ENCODE results near the gene CHIC1.
"Not testable (repeated sequence)": the region's sequence is repeated elsewhere in the genome, so short reads cannot be mapped to it uniquely, and the experiment has no call there.

The CHIC1 gene

DNA sequence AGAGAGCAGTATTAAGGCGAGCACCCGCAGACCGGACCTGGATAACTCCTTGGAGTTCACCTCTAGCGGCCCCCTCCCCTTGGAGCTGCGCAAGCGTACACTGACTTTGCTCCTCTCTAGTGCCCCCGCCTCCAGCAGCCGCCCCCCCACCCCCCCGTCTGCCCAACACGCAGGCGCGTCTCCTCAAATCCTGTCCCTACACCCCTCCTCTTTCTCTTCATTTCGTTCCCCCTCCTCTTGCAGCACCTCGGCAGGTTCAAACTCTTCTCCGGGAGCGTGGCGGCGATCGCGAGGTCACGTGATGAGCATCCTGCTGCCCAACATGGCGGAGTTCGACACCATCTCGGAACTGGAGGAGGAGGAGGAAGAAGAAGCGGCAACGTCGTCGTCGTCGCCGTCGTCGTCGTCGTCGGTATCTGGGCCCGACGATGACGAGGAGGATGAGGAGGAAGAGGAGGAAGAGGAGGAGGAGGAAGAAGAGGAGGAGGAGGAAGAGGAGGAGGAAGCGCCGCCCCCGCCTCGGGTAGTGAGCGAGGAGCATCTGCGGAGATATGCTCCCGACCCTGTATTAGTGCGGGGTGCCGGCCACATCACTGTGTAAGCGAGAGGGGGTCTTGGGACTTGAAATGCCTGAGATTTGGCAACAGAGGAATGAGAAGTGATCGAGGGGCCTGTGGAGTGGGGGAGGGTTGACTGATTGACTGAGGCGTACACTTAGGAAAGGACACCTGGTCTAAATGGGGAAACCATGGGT is at the start of gene CHIC1:
Gene CHIC1, plus strand, starts transcription at position 214 of the 754 bp plus-strand sequence. Its CDS starts 88 bp downstream, at position 302.
- no peak for DNase-seq

DNA sequence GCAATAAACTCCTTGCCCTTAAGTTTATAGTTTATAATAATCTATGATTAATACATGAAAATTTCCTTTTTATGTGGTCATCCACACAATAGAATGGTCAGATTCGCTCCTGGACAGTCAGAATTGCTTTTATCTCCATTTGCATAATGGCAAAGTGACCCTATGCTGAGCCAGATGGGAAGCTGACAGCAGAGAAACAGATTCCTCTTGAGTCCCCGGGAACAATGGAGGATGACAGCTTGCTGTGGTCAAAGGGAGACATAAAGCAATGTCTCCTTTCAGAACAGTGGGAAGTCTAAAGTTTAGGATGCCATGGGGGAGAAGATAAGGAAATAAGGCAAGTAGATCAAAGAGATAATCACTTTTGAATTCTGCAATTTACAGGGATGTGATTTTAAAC is 40.2 kb upstream of the CHIC1 start:
- DNase-seq: not testable (repeated sequence)

DNA sequence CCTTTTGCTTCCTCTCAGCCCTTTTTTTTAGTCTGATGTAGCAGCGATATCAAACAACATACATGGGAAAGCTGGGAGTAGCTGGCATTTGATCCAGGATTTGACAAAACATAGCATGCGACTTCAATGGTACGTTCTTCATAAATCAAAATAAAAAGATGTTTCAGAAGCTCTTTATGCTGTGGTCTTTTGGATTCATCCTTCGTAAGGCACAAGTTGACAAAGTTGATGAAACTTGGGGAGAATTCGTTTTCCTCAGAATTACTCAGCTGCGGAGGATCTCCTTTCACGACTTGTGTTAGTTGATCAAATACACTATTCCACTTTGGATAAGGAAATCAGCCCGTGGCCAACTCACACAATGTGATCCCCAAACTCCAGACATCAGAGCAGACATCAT is 38.1 kb upstream of the CHIC1 start:
- no peak for DNase-seq

DNA sequence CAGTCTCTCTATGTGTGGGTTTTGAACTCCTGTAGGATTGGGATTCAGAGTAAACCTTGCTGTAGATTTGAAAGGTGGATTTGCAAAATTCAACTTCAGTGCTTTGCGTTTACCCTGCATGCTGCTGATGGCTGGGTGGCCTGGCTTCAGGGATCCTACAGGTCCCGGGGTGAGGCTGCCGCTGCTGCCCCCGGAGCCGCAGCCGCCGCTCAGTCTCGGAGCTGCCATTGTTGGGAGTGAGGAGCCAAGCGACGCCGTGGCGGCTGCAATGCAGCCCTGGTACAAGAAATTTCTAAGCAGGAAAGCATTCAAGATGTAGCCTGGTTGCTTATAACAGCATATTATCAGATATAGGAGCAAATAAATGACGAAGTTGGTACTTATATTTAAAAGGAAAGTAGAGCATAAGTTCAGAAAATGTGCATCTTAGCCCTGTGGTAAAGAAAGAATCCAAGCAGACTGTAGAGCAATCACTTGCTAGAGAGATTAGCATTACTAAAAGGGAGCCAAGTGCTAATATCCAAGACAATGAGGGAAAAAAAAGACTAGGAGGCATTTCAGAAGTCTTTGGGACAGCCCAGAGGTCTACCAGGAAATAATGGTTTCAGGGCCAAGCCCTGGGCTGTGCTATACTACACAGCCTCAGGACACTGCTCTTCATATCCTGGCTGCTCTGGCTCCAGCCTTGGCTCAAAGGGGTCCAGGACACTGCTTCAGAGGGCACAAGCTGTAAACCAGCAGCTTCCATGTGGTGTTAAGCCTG is 36.9 kb upstream of the CHIC1 start:
- no peak for DNase-seq

DNA sequence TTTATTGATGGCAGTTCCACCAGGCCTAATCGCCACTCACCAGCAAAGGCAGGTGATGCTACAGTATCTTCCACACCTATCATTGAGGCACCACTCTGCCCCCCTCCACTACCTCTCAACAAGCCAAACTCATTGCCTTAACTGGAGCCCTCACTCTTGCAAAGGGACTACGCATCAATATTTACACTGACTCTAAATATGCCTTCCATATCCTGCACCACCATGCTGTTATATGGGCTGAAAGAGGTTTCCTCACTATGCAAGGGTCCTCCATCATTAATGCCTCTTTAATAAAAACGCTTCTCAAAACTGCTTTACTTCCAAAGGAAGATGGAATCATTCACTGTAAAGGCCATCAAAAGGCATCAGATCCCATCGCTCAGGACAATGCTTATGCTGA is 31.3 kb upstream of the CHIC1 start:
- DNase-seq: not testable (repeated sequence)

DNA sequence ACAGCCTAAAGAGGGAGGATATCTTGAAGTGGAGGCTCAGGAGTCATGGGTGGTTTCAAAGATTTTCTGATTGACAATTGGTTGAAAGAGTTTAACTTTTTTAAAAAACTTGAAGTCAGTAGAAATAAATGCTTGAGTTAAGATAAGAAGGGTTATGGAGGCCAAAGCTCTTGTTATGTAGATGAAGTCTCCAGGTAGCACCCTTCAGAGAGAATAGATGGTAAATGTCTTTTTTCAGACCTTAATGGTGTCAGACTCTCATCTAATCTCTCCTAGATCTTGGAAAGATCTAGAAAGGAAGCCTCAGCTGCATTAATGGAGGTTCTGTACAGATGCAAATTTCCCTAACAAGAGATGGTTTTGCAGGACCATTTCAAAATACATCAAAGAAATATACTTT is 6.8 kb upstream of the CHIC1 start:
- DNase-seq: no peak

DNA sequence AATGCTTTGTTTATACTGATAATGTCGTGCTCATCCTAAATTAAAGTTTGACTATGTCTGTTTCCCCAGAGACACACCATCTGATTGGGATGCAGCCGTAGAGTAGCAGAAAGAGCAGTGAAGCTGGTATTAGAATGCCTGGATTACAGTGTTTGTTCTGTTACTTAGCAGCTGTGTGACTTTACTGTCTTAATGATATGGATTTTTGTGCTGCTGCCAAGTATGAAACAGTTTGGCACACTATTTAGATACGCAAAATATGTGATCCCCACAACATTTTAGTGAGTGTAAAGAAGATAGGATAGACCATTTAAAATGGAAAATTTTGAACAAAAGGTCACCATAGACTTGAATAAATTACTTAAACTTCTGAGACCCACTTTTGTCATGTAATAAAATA is 1.2 kb upstream of the CHIC1 start:
- no peak for DNase-seq

DNA sequence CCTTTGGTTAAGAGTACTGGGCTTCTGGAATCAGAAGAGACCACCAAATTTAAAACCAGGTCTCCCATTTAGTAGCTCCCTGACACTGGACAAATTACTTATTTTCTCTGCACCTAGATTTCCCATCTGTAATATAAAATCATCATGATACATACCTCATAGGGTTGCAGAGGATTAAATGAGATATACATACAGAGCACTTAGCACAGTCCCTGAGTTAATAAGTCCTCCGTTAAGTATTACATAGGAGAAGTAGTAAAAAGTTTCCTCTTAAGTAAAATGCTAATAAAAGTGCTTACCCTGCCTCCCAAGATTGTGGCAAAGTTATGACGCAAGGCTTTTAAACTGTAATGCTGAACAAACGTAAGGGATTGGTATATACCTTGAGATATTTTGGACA is 539 bp upstream of the CHIC1 start:
- no peak for DNase-seq

DNA sequence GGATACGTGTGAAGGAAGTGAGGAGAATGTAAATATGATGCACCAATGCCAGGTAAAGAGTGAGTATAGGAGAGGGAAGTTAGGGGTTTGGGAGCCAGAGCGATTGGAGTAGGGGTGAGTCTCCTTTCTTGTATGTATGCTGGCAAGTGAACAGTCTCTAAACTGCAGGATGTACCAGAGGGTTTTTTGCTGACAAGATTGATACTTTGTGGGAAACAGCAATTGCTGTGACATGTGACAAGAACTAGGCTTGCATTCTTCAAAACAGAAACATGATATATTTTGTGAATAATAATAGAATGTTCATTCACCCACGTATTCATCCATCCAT is 706 bp downstream of the CHIC1 start:
- no peak for DNase-seq

DNA sequence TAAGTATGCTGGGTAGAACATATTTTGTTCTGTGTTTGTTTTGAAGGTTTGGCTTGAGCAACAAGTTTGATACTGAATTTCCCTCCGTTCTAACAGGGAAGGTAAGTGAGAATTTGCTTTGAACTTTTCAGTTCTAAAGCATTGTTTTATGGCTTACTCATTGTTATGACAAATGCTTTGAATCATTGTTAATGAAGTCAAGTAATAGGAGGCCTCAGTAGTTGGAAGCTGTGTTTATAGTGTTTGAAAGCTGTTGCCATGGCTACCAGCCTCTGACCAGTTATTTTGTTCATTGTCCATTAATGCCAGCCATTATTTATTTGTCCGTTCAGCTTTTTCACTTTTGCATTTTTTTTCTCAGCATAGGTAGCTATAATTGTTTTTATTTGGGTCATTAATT is 14.4 kb downstream of the CHIC1 start:
- DNase-seq: no peak

DNA sequence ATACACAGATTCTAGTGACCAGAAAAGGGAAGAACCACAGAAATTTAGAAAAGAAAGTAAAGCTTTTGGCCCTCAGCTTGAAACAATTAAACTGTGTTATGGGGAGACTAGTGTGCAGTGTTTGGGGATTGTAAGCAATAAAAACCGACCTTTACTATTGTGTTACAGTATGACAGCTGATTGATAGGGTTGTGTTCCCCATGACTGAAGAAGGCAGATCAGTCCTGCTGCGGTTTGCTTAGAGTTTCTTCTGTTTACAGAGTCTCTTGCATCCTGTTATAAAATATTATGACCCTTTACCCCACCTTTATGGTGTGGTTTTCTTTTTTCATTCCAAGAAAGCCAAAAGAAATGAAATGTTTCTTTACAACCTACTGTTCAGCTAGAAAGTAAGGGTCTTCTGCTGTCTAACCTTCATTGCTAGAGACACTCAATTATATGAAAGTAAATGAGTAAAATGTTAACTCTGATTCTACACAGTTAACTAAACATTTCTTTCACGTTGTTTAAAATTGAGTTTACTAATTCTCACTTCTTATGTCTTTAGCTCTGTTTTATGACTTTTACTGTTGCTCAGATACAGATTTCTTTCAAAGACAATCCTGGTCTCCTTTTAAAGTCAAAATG is 18.1 kb downstream of the CHIC1 start:
- no peak for DNase-seq

DNA sequence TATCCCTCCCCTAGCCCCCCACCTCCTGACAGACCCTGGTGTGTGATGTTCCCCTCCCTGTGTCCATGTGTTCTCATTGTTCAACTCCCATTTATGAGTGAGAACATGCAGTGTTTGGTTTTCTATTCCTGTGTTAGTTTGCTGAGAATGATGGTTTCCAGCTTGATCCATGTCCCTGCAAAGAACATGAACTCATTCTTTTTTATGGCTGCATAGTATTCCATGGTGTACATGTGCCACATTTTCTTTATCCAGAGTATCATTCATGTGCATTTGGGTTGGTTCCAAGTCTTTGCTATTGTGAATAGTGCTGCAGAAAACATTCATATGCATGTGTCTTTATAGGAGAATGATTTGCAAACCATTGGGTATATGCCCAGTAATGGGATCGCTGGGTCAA is 34.8 kb downstream of the CHIC1 start:
- not testable (repeated sequence) for DNase-seq

DNA sequence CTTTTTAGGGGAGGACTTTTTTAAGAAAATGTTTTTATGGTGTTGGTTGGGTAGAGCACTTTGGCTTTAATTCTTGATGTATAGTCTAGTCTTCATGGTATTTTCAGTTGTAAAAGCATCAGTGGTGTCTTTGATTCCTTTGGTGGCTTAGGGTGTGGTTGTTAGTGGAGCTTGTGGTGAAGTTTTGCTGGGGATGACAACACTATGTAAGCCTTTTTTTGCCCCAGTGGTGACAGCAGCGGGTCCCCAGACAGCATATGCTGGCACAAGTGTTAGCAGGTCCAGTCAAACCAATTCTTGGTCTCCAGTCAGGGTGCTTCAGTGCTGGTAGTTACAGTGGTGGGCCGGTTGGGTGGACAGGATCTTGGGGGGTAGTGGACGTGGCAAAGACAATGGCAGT is 52.0 kb downstream of the CHIC1 start:
- DNase-seq: no peak

DNA sequence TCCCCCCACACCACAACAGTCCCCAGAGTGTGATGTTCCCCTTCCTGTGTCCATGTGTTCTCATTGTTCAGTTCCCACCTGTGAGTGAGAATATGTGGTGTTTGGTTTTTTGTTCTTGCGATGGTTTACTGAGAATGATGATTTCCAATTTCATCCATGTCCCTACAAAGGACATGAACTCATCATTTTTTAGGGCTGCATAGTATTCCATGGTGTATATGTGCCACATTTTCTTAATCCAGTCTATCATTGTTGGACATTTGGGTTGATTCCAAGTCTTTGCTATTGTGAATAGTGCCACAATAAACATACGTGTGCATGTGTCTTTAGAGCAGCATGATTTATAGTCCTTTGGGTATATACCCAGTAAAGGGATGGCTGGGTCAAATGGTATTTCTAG is 78.7 kb downstream of the CHIC1 start:
- not testable (repeated sequence) for DNase-seq

DNA sequence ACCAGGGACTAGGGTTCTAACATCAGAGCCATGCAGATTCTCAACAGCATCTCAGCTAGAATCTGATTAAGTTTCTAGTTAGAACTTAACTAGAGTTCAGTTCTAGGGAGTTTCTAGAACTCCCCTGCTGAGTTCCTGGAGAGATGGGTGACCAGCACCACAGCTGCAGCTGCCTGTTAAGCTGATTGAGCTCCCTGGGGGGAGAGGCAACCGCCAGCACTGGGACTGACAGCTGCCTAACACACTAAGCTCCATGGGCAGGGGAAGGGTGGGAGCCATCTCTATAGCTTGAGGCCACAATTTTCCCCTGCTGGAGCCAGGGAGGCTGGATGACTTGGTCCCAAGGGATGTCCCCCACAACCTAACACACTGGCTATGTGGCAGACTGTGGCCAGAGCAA is 84.2 kb downstream of the CHIC1 start:
- DNase-seq: no peak

DNA sequence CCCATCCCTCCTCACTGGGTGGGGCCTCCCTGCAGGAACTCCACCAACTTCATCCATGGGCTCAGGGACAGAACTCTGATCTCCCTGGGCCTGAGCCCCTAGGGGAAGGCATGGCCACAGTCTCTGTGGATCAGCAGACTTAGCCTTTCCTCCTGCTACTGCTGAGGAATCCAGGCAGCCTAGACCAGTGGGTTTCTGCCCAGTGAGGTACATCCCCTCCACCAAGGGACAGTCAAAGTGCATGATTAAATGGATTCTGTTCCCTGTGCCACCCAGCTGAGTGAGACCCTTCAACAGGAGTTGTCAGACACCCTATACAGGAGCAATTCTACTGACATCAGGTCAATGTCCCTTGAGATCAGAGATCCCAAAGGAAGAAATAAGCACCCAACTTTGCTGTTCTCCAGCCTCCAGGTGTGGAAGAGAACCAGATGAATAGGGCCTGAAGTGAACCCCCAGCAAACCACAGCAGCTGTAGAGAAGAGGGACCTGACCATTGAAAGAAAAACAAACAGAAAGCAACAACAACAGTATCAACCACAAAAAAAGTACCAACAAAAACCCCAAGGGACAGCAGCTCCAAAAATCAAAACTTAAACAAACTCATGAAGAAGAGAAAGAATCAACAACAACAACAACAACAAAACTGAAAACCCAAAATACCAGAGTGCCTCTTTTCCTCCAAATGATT is 84.8 kb downstream of the CHIC1 start:
- DNase-seq: no peak

DNA sequence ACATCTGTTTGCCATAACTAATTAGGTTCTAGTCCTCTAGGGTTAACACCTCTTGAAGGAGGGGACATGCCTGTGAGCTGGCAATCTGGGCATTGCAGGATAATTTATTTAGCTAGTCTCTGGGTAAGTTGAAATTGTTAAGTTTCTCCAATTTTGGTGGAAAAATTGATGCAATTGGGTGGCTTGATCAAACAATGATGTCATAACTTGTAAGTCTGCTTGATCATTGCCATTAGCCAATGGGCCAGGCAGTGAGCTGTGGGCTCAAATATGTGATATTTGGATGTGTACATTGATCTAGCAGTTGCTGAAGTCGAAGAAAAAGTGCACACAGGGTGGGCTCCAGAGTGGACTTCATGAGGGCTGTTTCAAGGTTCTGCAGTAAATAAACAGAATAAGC is 98.3 kb downstream of the CHIC1 start:
- not testable (repeated sequence) for DNase-seq

DNA sequence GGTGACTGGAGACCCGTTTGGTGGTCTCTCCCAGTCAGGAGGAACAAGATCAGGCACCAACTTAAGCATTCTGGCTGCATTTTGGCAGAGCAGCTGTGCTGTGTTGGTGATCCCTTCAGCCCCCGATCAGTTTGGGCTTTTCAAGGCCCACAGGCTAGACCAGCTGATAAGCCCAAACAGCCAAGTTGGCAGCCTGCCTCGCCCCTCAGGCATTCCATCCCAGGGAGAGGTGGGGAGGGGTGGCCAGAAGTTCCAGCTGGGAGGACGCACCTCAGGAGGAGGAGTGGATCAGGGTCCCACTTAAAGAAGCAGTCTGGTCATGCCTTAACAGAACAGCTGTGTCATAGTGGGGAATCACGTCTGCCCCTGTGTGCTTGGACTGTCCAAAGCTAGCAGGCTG is 105.8 kb downstream of the CHIC1 start:
- no peak for DNase-seq

DNA sequence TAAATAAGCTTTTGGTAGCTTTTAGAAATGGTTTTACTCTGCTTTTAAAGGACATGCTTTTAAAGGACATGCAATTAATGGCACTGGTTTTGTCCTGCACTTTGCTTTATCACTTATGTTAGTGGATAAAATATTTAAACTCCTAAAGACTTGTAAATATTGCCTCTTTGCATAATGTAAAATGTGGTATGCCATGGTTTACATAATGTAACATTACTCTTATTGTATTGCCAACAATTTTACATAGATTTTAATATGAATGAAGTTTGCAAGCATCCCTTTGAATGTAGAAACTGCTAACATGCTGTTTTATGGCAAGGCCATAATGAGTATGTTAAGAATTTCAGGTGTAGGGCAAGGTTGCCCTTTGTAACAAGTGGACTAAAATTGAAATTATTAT is 118.4 kb downstream of the CHIC1 start:
- no peak for DNase-seq

DNA sequence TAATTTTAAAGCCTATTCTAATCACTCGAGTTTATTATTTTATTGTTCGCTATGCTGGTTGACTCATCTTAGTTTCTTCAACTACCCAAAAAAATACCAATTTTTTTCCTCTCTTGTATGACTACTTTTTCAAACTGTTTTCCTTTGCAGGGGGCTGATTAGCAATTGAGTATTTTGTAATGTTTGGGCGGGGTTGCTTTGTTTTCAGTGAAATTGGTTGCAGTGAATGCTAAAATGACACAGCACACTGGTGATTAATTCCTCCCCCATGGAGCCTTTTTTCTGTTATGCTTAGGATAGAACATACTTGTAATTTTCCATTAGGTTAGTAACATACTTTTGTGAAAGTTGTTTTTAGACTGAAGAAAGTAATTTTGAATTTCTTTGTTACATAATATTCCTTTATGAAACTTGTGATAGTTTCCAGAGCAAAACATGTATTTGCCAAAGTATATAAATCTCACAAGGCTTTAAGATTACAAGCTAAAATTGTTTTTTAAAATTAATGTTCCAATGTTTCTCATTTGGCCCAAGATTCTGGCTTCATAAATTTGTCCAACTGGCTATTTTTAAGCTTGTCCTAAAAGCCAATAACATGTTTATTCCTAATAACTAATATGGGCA is 120.4 kb downstream of the CHIC1 start:
- no peak for DNase-seq

DNA sequence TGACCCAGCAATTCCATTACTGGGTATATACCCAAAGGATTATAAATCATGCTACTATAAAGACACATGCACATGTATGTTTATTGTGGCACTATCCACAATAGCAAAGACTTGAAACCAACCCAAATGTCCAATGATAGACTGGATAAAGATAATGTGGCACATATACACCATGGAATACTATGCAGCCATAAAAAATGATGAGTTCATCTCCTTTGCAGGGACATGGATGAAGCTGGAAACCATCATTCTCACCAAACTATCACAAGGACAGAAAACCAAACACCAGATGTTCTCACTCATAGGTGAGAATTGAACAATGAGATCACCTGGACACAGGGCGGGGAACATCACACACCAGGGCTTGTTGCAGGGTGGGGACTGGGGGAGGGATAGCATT is 144.0 kb downstream of the CHIC1 start:
- not testable (repeated sequence) for DNase-seq

DNA sequence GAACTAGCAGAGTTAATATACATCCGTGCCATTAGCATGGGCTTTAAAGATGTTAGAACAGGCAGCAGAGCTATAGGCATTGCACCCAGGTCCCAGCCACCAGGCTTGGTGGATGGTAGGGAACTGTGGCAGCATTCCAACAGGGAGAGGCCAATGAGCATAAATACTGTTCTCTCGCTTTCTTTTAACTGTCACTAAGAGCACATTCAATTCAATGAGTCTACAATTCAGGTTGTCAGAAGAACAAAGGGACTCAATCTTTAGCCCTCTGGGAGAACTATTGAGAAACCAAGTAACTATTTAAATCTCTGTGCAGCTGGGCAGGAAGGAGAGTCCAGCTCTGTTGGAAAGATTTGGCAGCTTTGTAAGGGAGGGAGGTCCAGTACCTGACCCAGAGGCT is 165.6 kb downstream of the CHIC1 start:
- no peak for DNase-seq

All from MV-4-11 (cell line).